Adrenal gland (tissue), 5 donors: ENCODE measurements around the gene LMTK2.

Experiments used
- CTCF ChIP-seq, 6 experiments: fragments of 450-650 bp in 4 of 6; fragments of 200-600 bp in 2 of 6; sonication (generic) in 1 of 6; IDR thresholded peaks; 1 replicate in 5 of 6; 2 replicates in 1 of 6; pipeline versions ENCODE4 v1.5.1 to v1.8.0; 2016 to 2021; ENCODE audit warnings: antibody characterized with exemption in 6 of 6, mild to moderate bottlenecking in 2 of 6, moderate library complexity in 1 of 6
- POLR2A ChIP-seq, 2 donors: fragments of 450-650 bp; IDR thresholded peaks; one replicate each; pipeline ENCODE4 v1.6.1; 2017; ENCODE audit warnings: antibody characterized with exemption in 2 of 2, mild to moderate bottlenecking in 2 of 2, moderate library complexity in 1 of 2
- donor health status: DM: no; HTN: no; CAD: no.

GRCh38 chr7:98238976-98239375, 132.3 kb downstream of the LMTK2 start:
- TF ChIP-seq CTCF (IDR thresholded peaks at IDR 0.05) (no peak), POLR2A (IDR thresholded peaks at IDR 0.05) (no peak)
